Esophagus squamous epithelium (tissue), 5 donors: ENCODE measurements around the gene HOXA7. TPM values are rescaled to one million over a fixed set of nuclear protein-coding genes. Genes with fewer than 3 reads are reported as not detected.

Experiments used
- DNase-seq: peaks from one replicate; lab custom pipeline; 2025; lab: John Stamatoyannopoulos, UW
- H3K27ac ChIP-seq, 4 donors: fragments of 200-600 bp; sonication (generic); one replicate each; pipeline ENCODE4 v1.5.1; 2016 to 2019; ENCODE audit warnings: mild to moderate bottlenecking in 1 of 4
- H3K27me3 ChIP-seq, 4 donors: fragments of 200-600 bp; sonication (generic); 1 replicate in 3 of 4; 2 replicates in 1 of 4; pipeline versions ENCODE4 v1.5.1 to v1.6.0; 2017 to 2021; ENCODE audit warnings: antibody characterized with exemption in 1 of 4
- H3K36me3 ChIP-seq, 3 donors: fragments of 200-600 bp; sonication (generic); one replicate each; pipeline ENCODE4 v1.5.1; 2016 to 2019
- H3K4me1 ChIP-seq, 3 donors: fragments of 200-600 bp; sonication (generic); one replicate each; pipeline ENCODE4 v1.5.1; 2017 to 2019
- H3K4me3 ChIP-seq, 4 donors: fragments of 200-600 bp; sonication (generic); 1 replicate in 3 of 4; 2 replicates in 1 of 4; pipeline ENCODE4 v1.5.1; 2016 to 2019; ENCODE audit warnings: mild to moderate bottlenecking in 2 of 4, moderate library complexity in 1 of 4
- H3K9me3 ChIP-seq, 3 donors: fragments of 200-600 bp; sonication (generic); one replicate each; pipeline ENCODE4 v1.5.1; 2016 to 2019
- CTCF ChIP-seq, 6 experiments: fragments of 450-650 bp in 4 of 6; fragments of 200-600 bp in 2 of 6; sonication (generic) in 2 of 6; IDR thresholded peaks; one replicate each; pipeline ENCODE4 v1.5.1; 2016 to 2019; ENCODE audit warnings: antibody characterized with exemption in 6 of 6, mild to moderate bottlenecking in 4 of 6, moderate library complexity in 4 of 6
- POLR2A ChIP-seq, 4 donors: fragments of 450-650 bp; IDR thresholded peaks; one replicate each; pipeline ENCODE4 v1.6.1; 2017; ENCODE audit warnings: antibody characterized with exemption in 4 of 4, mild to moderate bottlenecking in 4 of 4, moderate library complexity in 3 of 4
- WGBS, 2 donors: methylation state at CpG; one replicate each; pipeline ENCODE4 v1.1.5; 2018; 5-methylcytosine and 5-hydroxymethylcytosine counted together
- intact Hi-C: fragments of 100-400 bp; cut with DNase I; formaldehyde crosslinking; loops from one replicate; pipeline ENCODE4 v1.15.0; 2022
- total RNA-seq, 4 donors: library from RNA; depleted of rRNA; stranded (reverse); fragments of >200 nt; gene quantifications; one replicate each; pipeline ENCODE4 v1.1.0, GENCODE V29; 2016
- donor health status: DM: yes; HTN: yes; CAD: no.

HOXA7 gene
- total RNA-seq, 4 donors from 2014 or later = 0.23 to 0.76 (median 0.48) TPM

GRCh38 chr7:27139334-27140125, 16.9 kb downstream of the HOXA7 start:
- Histone ChIP-seq H3K4me1 (peaks cover 7 to 70% (median 14%) of the 10 kb centered on the region in 3 donors), H3K4me3 (peak overlapping the region; percentile 8 to 51 (median 14)), H3K9me3 (no peaks in the 10 kb centered on the region), H3K27me3 (peaks cover 0 to 59% (median 0%) of the 10 kb centered on the region in 4 donors), H3K36me3 (no peaks in the 10 kb centered on the region), H3K27ac (peak overlapping the region; percentile 35 to 92 (median 82))
- WGBS, 2 donors = 66 to 81% methylated on average over 19 to 26 of the region's 53 CpGs
- intact Hi-C loops = loop anchor here (5.0 kb wide), 1 partner anchor 282 kb away; no protein-coding TSS in a partner anchor
- DNase-seq = no peak
- TF ChIP-seq POLR2A (IDR thresholded peaks at IDR 0.05) = no peak
- no peak for TF ChIP-seq CTCF (IDR thresholded peaks at IDR 0.05)

- H3K4me3 ChIP-seq = peak overlapping the region in 3 of 4 donors; percentile 13 to 51 (median 14)
Observed at GRCh38 chr7:27138985-27139333, 17.5 kb downstream of the HOXA7 start.

GRCh38 chr7:27138472-27138871, 18.0 kb downstream of the HOXA7 start:
- Histone ChIP-seq H3K4me3 (no peak overlapping the region), H3K9me3 (no peaks in the 10 kb centered on the region), H3K27me3 (peaks cover 0 to 48% (median 0%) of the 10 kb centered on the region in 4 donors), H3K4me1 (peaks cover 14 to 70% (median 14%) of the 10 kb centered on the region in 3 donors), H3K36me3 (no peaks in the 10 kb centered on the region), H3K27ac (peak overlapping the region; percentile 35 to 92 (median 82))
- no peak for DNase-seq
- WGBS, 2 donors = 73 to 92% methylated on average over 1 of the region's 1 CpG
- intact Hi-C loops = no loop called here
- TF ChIP-seq POLR2A (IDR thresholded peaks at IDR 0.05) (no peak), CTCF (IDR thresholded peaks at IDR 0.05) (no peak)

More at GRCh38 chr7:27138985-27139333, 17.5 kb downstream of the HOXA7 start:
- Histone ChIP-seq H3K27ac (peak overlapping the region; percentile 35 to 92 (median 82)), H3K4me1 (peaks cover 10 to 70% (median 14%) of the 10 kb centered on the region in 3 donors), H3K27me3 (peaks cover 0 to 53% (median 0%) of the 10 kb centered on the region in 4 donors), H3K36me3 (no peaks in the 10 kb centered on the region), H3K9me3 (no peaks in the 10 kb centered on the region)
- 63 to 84% methylated on average over 9 to 10 of the region's 11 CpGs for WGBS, 2 donors
- DNase-seq = no peak
- intact Hi-C loops = no loop called here
- TF ChIP-seq CTCF (IDR thresholded peaks at IDR 0.05) (no peak), POLR2A (IDR thresholded peaks at IDR 0.05) (no peak)

- 90% methylated on average over 2 of the region's 2 CpGs for WGBS, 2 donors
- intact Hi-C loops = no loop called here
- peaks cover 0 to 41% (median 0%) of the 10 kb centered on the region in 4 donors for H3K27me3 ChIP-seq
- H3K36me3 ChIP-seq = no peaks in the 10 kb centered on the region
- no peak for DNase-seq
- H3K27ac ChIP-seq = peak overlapping the region in 3 of 4 donors; percentile 79 to 92 (median 86)
- no peak overlapping the region for H3K4me3 ChIP-seq
- peaks cover 14 to 64% (median 14%) of the 10 kb centered on the region in 3 donors for H3K4me1 ChIP-seq
- H3K9me3 ChIP-seq = no peaks in the 10 kb centered on the region
- TF ChIP-seq CTCF (IDR thresholded peaks at IDR 0.05) (no peak), POLR2A (IDR thresholded peaks at IDR 0.05) (no peak)
Observed at GRCh38 chr7:27137640-27138315, 18.7 kb downstream of the HOXA7 start.
